Ecto neural progenitor cell (in vitro differentiated cells): ENCODE data around the gene PRKCQ.
A peak's percentile ranks its signal among the peaks of the same experiment; 100 is the strongest.
"Not testable (repeated sequence)": the region's sequence is repeated elsewhere in the genome, so short reads cannot be mapped to it uniquely, and the experiment has no call there.

Experiments
- DNase-seq: peaks from one replicate; pipeline ENCODE4 v3.0.0-alpha.2; 2018; ENCODE audit warnings: low spot score

PRKCQ gene

DNA sequence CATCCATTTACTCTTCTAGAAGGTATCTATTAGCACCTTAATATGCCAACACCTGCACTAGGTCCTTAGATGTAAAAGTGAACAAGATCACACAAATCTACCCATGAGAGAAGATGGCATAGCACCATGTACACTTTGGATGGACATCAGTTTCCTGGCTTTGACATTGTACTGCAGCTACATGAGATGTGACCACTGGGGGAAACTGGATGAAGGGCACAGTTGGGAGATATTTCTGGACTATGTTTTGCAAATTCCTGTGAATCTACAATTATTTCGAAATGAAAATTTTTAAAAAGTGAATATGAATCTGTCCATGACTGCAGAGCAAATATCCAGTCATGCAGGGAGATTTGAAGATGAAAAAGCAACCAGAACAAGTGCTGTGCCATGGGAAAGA is 124.5 kb downstream of the PRKCQ start:
- no peak for DNase-seq

DNA sequence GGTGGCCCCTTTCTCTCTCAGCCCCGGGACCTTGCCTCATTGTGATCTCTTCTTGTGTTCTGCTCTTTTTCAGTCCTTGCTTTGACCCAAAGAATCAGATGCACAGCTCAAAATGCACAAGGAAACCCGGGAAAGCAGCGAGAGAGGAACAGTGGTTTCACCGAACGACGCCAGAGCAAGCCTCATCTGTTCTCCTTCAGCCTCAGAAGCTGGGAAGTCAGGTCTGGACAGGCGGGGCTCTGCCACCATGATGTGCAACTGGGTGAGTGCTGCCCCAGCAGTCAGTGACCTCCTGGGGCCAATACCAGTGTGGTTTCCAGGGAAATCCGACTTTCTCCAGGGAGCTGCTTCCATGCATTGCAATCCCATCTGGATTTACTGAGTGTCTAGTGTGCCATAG is 133.4 kb downstream of the PRKCQ start:
- no peak for DNase-seq

DNA sequence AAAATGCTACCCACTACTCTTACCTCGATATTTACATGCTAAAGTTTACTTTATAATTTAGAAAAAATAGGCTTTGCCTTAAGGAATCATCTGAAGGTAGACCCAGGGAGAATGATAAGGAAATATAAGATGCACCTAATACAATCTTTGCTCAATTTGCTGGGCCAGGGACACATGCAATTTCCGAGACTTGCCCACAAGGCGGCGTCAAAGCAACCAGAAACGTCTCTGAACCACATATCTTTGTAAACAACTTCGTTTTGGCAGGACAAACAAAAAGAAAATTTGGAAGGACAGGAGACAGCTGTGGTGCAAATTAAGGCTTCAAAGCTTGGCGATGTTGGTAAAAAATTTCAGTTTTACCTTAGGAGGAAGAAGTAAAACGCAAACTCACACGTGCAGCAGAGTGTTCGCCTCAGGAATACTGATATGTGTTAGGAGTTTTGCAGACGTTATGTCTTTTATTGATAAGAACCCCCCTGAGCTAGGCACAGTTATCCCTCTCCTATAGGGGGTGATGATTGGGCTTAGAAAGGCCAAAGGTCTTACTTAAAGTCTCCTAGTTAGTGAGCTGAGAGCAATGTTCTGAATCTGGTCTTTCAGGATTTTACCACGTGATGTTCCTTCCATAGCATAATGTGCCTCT is 134.3 kb downstream of the PRKCQ start:
- DNase-seq, result peak; percentile 58

DNA sequence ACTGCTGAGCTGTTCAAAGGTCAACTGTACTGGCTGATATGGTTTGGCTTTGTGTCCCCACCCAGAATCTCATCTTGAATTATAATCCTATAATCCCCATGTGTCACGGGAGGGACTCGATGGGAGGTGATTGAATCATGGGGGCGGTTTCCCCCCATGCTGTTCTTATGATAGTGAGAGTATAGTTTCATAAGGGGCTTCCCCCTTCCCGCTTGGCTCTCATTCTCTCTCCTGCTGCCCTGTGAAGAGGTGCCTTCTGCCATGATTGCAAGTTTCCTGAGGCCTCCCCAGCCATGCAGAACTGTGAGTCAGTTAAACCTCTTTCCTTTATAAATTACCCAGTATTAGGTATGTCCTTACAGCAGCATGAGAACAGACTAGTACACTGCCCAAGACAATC is 140.2 kb downstream of the PRKCQ start:
- DNase-seq, result not testable (repeated sequence)

DNA sequence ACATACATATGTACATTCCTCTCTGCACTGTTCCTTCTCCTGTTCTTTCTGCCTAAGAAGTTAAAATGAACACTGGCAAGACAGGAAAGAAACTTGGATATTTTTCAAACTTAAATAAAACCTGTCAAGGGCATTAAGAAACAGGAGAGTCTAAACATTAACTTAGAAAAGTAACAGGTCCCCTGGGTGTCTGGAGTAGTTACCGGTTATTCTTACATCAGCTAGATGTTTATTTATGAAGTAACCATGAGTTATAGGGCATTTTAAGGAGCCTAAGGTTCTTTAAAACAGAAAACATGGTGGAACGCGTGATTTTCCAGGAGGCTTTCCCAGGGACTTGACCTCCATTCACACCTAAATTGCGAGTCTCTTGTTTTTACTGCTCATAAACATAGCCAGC is 148.2 kb downstream of the PRKCQ start:
- DNase-seq, result no peak

DNA sequence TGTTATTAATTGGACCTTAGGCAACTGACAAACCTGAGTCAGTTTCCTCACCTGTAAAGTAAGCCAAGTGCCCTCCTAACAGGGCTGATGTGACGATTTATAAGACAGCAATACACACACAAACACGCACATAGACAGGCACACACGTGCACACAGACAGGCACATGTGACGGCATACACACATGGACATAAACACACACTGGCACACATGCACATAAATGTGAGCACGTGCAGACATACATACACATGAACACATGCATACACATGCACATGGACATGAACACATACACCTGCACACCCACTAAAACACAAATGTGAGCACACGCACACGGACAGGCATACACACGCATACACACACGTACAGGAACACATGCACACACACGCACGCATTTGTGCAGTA is 148.9 kb downstream of the PRKCQ start:
- no peak for DNase-seq

DNA sequence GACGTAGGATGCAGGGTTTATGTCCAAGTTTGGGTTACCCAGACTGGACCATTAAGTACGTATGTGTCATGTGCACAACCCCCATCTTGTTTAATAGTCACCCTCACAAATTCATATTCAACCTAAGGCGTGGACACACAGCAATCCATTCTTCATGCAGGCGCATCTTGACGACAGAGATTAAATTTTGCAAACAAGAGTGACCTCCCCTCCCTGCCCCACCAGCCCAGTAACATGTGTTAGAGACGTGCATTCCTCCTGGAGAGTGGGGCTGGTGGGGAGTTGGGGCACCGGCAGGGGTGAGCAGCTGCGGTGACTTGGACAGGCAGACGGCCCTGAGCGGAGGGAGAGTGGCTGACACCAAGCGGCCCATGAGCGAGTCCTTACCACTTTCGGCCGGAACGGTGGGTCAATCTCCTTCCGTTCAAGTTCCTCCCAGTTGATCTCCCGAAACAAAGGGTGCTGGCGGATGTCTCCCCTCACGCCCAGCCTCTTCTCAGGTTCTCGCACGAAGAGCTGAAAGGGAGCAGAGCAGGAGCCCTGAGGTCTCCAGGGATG is 149.6 kb downstream of the PRKCQ start:
- DNase-seq, result no peak

DNA sequence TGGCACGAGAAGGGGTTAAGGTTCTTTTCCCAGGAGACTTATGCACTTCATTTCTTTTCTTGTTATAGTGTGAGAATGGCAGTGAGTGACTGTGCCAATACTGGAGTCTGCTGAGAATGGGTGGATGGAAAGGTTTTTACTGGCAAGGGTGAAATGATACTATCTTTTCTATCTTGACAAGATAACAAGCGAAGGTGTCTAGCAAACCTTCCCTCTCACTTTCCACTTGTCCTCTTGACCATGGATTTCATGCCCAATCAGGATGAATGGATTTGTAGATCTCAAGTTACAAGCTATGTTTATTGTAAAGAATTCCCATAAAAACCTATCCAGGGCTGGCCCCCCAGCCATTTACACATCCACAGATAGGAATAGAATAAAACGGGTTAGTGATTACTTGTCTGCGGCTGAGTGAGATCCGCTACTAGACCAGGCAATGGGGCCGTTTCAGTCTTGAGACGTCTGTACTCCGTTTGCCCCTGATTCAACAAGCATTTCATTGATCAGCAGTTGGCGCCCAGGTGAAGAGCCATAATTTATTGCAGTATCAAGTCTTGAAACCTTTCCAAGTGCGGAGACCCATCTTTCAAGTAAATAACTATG is 152.6 kb downstream of the PRKCQ start:
- DNase-seq, result no peak

DNA sequence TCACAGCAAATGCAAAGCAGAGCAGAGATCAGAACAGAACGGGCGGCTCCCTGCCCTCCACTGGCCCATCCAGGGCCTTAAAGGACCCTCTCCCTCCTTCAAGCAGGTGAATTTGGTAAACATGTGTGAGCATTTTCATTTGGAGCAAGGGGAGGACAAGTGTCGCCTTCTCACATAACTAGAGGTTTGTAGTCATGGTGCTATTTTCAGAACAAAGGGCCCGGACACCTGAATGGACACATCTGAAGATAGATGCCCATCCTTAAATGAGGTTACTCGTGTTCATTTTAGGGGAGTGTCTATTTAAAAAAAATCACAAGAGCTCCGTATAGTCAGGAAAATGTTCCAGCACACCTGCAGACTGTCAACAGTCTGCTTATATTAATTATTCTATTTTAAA is 153.8 kb downstream of the PRKCQ start:
- no peak for DNase-seq

DNA sequence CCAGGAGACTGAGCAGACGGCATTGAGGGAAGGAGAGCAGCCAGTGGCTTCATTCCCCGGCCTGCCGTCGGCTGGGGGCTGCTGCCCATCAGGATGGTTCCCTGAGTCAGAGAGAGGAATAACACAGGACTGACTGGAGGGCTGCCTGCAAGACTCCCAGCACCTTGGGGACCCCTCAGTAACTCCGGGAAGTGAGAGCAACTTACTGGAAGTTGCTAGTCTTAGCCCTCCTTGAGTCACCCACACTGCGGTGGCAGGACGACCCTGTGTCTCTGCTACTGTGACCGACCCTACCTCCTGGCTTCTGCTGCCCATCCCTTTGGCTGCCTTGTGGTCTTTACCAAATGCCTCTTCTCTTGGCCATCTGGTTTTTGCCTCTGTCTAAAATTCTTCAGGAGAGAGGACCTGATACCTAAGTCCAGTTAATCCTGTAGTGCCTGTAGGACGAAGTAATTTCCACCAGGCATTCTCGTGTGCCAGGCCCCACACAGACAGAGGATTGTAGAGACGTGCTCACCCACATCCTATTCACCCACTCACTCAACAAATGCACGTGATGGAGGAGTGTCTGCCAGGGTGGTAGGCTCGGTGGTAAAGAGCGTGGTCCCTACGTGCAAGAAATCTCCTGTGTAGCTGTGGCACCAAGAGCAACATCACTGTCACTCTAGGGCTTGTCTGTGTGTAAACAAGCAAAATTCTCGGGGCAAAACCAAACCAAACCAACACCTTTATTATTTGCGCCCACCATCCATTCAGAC is 156.5 kb downstream of the PRKCQ start:
- no peak for DNase-seq

DNA sequence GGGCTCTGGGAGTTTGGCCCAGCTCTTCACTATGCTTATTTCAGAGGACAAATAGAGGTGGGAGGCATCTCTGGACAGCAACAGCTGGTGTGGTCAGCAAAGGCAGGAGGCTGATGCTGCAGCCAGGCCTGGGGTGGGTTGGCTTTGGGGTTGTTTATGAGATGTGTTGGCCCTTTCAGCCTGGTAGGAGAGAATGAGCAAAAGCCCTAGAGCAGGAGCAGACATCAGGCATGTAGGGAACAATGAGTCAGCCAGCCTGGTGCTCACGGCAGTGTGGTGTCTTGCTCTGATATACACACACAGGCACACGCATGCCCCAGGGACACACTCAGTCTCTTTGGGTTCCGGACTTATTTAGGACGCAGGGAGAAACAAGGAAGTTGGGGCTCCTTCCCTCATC is 157.1 kb downstream of the PRKCQ start:
- DNase-seq, result no peak

DNA sequence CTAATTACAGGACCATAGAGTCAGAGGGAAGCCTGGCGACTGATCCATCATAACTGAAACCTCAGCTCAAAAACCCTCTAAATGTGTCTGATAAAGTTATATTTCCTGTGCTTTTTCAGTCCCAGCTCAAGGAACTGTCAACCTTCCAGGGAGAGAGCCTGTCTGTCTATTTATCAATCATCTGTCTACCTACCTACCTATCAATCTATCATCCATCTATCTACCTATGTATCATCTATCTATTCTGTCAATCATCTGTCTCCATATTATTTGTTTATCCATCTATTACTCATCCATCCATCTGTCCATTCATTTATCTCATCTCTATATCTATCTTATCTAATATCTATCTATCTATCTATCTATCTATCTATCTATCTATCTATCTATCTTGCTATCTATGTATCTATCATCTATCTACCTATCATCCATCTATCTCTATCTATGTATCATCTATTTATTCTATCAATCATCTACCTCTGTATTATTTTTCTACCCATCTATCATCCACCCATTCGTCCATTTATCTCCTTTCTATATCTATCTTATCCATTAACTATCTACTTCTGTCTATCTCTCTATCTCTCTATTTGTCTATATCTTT is 161.4 kb downstream of the PRKCQ start:
- no peak for DNase-seq

DNA sequence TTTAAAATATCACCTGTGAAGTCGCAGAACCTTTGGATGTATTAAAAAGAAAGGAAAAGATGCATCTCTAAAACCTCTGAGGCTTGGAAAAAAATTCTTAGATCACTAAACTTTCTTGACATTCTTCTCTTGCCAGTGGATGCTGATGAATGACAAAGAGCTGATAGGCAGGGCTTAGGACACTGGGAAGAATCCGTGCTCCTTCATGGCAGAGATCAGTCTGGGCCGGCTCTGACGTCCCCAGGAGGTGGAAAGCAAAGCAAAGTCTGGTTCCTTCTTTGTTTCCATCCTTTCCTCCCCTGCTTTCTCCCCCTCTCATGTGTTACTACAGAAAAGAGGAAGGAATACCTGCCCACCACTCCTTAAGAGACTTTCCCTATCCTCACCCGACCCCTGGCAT is 161.9 kb downstream of the PRKCQ start:
- no peak for DNase-seq

DNA sequence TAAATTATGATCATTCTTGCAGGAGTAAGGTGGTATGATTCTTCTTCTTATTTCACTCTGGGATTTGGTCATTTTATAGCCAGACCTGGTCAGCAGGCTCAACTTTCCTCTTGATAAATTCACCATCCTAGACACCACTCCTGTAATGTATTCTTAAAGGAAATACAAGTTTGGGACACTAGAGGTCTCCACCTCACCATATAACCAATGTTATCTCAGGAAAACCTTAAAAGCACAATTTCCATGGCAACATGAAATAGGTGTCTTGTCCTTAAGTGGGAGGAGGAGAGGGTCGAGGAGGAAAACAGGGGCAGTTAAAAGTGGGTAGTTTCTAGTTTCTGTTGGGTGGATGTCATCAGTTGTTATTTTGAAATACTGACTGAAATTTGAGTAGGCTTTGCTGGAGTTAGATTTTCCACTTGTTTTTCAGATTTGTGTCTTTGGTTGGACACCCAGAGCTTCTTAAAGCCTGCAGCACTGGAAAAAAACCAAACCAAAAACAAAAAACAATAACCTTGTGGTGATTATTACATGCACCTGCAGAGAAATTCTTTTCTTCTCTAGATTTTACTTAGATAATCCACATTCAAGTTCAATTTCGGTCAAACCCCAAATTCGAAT is 163.1 kb downstream of the PRKCQ start:
- DNase-seq, result no peak

DNA sequence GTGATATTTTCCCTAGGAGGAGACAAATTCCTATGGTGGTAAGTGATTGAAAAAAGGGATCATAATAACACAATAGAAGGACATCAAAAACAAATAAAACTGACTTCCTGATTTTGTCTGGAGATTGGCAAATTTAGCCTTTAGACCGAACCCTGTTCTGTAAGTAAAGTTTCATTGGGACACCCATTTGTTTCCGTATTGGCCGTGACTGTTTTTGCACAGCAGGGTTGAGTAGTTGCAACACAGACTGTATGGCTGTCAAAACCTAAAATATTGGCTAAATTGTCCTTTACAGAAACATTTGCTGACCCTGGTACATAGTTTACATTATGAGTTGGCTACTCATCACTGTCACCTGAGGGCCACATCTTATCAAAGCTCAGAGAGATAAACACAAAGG is 168.6 kb downstream of the PRKCQ start:
- no peak for DNase-seq

DNA sequence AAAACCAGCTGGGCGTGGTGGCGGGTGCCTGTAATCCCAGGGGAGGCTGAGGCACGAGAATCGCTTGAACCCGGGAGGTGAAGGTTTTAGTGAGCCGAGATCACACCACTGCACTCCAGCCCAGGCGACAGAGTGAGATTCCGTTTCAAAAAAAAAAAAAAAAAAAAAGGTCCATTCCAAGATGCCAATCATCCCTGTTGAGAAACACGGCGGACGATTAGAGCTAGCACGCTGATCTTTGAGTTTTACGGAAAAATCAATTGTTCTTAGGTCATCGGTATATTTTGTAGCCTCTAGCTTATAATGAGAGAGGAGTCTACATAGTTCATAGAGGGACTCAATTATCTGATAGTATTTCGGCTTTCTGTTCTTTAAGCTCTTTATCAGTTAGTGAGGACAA is 169.2 kb downstream of the PRKCQ start:
- no peak for DNase-seq

DNA sequence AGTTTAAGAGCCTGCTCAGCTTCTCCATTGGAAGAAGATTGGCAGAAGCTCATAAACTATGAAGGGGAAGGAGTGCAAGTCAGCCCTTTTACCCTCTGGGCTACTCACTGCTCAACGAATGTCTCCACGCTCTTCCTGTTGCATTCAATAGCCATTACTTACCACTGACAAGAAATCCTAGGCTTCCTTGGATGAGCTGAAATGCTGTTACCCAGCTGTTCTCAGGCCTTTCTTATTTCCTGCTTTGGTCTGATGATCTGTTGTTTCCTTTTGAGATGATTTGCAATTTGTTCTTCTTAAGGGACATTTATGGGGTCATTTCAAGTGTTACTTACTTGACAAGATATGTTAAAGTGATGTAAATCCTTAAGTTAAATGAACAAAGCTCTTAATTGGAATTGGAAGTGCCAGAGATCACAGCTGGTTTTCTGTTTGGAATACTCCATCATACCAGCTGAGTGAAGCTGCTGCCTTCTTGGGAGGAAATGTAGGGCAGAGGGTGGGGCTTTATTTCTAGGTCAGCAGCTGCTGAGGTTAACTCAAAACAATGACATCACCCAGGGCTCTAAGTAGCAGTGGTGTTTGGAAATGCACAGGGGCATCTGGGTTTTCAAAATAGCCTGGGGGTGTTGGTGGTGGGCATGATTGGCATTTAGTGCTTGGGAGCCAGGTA is 170.0 kb downstream of the PRKCQ start:
- no peak for DNase-seq

DNA sequence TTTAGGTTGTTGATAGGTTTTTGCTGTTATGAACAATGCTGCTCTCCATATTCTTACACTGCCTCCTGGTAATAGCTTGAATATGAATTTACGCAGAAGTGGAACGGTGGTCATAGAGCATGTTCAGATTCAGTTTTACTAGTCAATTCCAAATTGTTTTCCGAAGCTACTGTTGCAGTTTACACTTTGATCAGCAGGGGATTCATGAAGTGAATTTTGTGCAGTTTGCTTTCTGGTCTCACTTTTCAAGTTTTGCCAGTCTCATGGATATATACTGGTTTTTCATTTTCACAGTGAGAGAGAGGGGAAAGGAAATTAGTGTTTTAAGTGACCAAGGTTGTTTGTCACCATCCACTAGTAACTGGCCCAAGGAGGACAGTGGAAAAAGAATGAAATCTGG is 171.3 kb downstream of the PRKCQ start:
- no peak for DNase-seq

DNA sequence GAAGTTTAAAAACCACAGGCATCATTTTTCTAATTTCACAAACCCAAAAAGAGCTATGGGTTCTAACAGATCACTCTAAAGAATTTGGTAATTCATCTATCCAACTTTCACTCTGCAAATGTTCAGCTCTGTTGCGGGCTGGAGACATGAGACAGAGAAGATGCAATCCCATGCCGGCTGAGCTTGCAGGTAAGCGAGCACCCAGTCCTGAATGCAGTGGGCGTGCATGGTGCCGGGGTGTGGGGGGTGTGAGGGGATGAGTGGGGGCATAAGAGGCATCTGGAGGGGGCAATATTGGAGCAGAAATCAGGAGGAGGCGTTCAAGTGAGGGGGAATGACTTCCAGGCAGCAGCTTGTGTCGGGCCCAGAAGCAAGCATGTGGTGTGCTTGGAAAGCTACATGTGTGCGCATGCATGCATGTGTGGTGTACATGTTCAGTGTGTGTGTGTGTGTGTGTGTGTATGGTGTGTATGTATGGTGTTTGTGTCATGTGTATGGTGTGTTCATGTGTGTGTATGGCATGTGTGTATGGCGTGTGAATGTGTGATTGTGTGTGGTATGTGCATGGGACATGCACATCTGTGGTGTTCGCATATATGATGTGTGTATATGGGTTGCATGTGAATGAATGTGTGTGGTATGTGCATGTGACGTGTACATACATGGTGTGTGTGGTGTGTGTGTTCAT is 172.9 kb downstream of the PRKCQ start:
- DNase-seq, result no peak

DNA sequence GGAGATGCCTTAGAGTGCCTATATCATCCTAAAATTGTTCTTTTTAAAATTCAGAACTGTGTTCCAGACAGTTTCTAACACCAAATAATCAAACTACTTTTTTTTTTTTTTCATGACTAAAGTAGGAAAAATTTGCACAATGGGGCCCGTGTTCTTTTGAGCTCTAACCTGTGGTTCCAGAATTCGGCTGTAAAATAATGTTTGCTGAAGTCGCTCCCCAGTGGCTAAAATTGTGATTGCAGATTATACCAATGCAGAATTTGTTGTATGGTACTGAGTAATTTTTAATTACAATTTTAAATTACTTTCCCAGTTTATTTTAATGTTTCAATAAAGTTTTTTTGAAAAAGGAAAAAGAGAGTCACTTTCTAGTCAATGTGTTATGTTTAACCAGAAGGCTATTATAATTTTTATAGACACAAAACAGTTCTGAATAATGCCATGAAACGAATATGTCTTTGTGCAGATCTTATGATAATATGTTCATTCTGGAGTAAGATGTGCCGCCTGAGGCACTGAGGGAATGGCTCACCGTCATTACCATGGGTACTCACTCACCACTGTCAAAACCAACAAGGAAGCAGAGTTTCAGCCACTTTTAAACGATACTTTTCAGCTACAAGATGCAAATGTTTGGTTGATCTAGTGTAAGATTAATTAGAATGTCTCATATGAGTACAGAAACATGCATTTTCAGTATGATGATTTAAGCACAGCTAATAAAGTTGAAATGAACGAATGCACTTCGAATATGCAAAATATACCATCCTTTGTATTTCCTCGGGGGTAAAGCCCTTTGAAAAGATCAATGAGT is 173.6 kb downstream of the PRKCQ start:
- no peak for DNase-seq
